ENCODE data around the gene LITAFD. TPM values are rescaled to one million over a fixed set of nuclear protein-coding genes. Genes with fewer than 3 reads are reported as not detected.

Gene LITAFD
- total RNA-seq, 1 donor from 2014 or later = not detected

DNA sequence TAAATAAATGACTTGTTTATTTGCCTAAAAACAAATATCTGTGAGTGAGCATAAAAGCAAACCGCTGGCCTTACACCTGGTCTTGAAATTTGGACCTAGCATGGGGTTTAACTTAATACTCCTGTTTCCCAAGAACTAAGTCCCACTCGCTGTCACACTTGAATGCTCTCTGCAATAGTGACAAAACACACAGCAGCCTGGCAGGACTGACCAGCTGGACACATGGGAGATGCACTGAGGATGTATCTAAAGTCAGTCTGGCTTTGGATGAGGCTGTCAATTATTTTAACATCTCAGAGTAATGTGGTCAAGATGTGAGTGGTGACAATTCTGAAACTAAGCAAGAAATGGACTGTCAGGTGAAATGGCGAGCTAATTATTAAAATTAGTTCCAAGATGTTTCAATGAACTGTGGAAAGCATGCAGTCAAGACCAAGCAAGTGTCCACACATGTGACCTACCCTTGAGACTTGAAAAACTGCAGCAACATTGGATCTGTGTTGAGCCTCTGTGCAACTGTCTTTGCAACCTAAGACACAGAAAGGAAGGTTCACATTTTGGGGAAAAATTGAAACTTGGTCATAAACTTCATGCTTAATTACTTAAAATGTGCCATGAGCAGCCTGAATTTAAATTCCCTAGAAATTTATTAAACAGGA is 16.6 kb downstream of the LITAFD start:
- Mint-ChIP-seq H3K27ac (ENCODE audit: unreplicated experiment) (no peak overlapping the region), H3K9me3 (ENCODE audit: unreplicated experiment) (no peaks in the 10 kb centered on the region), H3K4me3 (ENCODE audit: unreplicated experiment) (no peak overlapping the region), H3K36me3 (ENCODE audit: low read depth, unreplicated experiment) (peaks cover 15% of the 10 kb centered on the region), H3K27me3 (ENCODE audit: low read depth, unreplicated experiment) (no peaks in the 10 kb centered on the region), H3K4me1 (ENCODE audit: low read depth, unreplicated experiment) (no peaks in the 10 kb centered on the region)
- DNase-seq (ENCODE audit: low read depth) (no peak), FAIRE-seq (no peak)
- H3K9ac ChIP-seq (ENCODE audit: low read length) = no peak overlapping the region
- no peaks in the 10 kb centered on the region for H3K4me1 ChIP-seq (ENCODE audit: insufficient read depth, low read length)
- no peak overlapping the region for H3K4me3 ChIP-seq (ENCODE audit: insufficient read depth, low read depth, low read length)
- H3K27me3 ChIP-seq (ENCODE audit: insufficient read depth, low read length) = no peaks in the 10 kb centered on the region
- TF ChIP-seq, protein P1, sequence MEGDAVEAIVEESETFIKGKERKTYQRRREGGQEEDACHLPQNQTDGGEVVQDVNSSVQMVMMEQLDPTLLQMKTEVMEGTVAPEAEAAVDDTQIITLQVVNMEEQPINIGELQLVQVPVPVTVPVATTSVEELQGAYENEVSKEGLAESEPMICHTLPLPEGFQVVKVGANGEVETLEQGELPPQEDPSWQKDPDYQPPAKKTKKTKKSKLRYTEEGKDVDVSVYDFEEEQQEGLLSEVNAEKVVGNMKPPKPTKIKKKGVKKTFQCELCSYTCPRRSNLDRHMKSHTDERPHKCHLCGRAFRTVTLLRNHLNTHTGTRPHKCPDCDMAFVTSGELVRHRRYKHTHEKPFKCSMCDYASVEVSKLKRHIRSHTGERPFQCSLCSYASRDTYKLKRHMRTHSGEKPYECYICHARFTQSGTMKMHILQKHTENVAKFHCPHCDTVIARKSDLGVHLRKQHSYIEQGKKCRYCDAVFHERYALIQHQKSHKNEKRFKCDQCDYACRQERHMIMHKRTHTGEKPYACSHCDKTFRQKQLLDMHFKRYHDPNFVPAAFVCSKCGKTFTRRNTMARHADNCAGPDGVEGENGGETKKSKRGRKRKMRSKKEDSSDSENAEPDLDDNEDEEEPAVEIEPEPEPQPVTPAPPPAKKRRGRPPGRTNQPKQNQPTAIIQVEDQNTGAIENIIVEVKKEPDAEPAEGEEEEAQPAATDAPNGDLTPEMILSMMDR (IDR thresholded peaks at IDR 0.05; ENCODE audit: insufficient read depth, low read depth, low read length) = no peak
- TF ChIP-seq EZH2 (IDR thresholded peaks at IDR 0.05; ENCODE audit: insufficient read depth, low read length) = no peak
- H3K27ac ChIP-seq (ENCODE audit: low read depth, low read length) = no peak overlapping the region
- H2AFZ ChIP-seq (ENCODE audit: low read depth, low read length) = no peak overlapping the region
- H3K4me2 ChIP-seq (ENCODE audit: low read length) = no peak overlapping the region
- H3K36me3 ChIP-seq (ENCODE audit: insufficient read depth, low read length) = peaks cover 83% of the 10 kb centered on the region
- H3K79me2 ChIP-seq (ENCODE audit: insufficient read depth, low read length) = no peaks in the 10 kb centered on the region
- no peaks in the 10 kb centered on the region for H3K9me3 ChIP-seq (ENCODE audit: insufficient read depth, low read depth, low read length)
- peaks cover 18% of the 10 kb centered on the region for H4K20me1 ChIP-seq (ENCODE audit: insufficient read depth, low read length)

DNA sequence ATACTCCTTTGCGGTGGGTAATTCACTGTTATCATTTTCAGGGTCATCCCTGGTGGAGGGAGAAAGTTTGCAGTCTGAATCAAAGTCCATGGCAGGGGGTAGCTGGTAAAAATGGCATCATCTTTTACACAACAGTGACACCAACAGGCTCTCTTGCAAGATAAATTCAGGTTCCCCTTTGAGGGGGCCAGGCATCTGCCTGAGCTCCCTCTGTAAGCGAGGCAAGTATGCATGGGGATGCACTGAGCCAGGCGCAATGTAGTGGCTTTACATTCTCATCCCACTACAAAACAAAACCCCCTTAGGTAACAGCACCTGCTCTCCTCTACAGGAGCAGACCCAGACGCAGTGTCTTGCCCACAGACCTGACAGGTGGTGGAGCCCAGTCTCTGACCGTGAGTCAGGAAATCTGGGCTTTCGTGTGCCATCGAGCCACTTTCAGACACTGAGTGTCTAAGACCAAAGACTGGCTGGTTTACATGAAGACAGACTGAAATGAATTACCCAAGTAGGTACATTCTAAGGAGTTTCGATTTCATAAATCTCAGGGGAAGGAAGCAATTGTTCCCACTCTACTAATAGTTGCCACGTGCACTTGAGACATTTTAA is 17.7 kb downstream of the LITAFD start:
- Mint-ChIP-seq H3K9me3 (ENCODE audit: unreplicated experiment) (no peaks in the 10 kb centered on the region), H3K27me3 (ENCODE audit: low read depth, unreplicated experiment) (no peaks in the 10 kb centered on the region), H3K4me3 (ENCODE audit: unreplicated experiment) (no peak overlapping the region), H3K36me3 (ENCODE audit: low read depth, unreplicated experiment) (peaks cover 11% of the 10 kb centered on the region), H3K4me1 (ENCODE audit: low read depth, unreplicated experiment) (no peaks in the 10 kb centered on the region), H3K27ac (ENCODE audit: unreplicated experiment) (no peak overlapping the region)
- no peak overlapping the region for H3K9ac ChIP-seq (ENCODE audit: low read length)
- H3K27me3 ChIP-seq (ENCODE audit: insufficient read depth, low read length) = no peaks in the 10 kb centered on the region
- H3K9me3 ChIP-seq (ENCODE audit: insufficient read depth, low read depth, low read length) = no peaks in the 10 kb centered on the region
- H4K20me1 ChIP-seq (ENCODE audit: insufficient read depth, low read length) = peaks cover 17% of the 10 kb centered on the region
- DNase-seq (ENCODE audit: low read depth) = no peak
- no peak for FAIRE-seq
- no peak overlapping the region for H3K27ac ChIP-seq (ENCODE audit: low read depth, low read length)
- H2AFZ ChIP-seq (ENCODE audit: low read depth, low read length) = no peak overlapping the region
- no peak overlapping the region for H3K4me2 ChIP-seq (ENCODE audit: low read length)
- H3K36me3 ChIP-seq (ENCODE audit: insufficient read depth, low read length) = peaks cover 77% of the 10 kb centered on the region
- H3K79me2 ChIP-seq (ENCODE audit: insufficient read depth, low read length) = no peaks in the 10 kb centered on the region
- no peak overlapping the region for H3K4me3 ChIP-seq (ENCODE audit: insufficient read depth, low read depth, low read length)
- no peak for TF ChIP-seq EZH2 (IDR thresholded peaks at IDR 0.05; ENCODE audit: insufficient read depth, low read length)
- TF ChIP-seq, protein P1 (IDR thresholded peaks at IDR 0.05; ENCODE audit: insufficient read depth, low read depth, low read length) = no peak
- H3K4me1 ChIP-seq (ENCODE audit: insufficient read depth, low read length) = no peaks in the 10 kb centered on the region

DNA sequence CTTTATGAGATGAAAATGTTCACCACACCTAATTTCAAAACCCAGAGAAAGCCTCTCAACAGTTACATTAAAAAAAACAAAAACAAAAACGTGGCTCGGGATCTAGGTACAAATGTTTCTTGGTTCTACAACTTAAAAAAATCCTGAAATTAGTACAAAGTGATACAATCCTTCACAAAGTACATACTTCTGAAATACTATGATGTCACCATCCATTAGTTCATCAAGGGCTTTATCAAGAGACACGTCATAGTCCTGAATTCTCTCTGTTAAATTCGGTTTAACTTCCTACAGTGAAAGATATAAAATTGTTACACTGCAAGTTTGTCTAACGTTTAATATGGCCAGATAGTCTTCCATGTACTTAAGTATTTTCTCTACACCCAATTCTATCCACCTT is 18.2 kb downstream of the LITAFD start:
- H3K27ac Mint-ChIP-seq (ENCODE audit: unreplicated experiment) = no peak overlapping the region
- H3K36me3 ChIP-seq (ENCODE audit: insufficient read depth, low read length) = peaks cover 77% of the 10 kb centered on the region
- peaks cover 6% of the 10 kb centered on the region for H3K36me3 Mint-ChIP-seq (ENCODE audit: low read depth, unreplicated experiment)

More for the DNA sequence above, 18.2 kb downstream of the LITAFD start:
- Histone ChIP-seq H3K9me3 (ENCODE audit: insufficient read depth, low read depth, low read length) (no peaks in the 10 kb centered on the region), H3K9ac (ENCODE audit: low read length) (no peak overlapping the region), H3K4me2 (ENCODE audit: low read length) (no peak overlapping the region), H4K20me1 (ENCODE audit: insufficient read depth, low read length) (peaks cover 17% of the 10 kb centered on the region), H3K27ac (ENCODE audit: low read depth, low read length) (no peak overlapping the region), H2AFZ (ENCODE audit: low read depth, low read length) (no peak overlapping the region), H3K4me1 (ENCODE audit: insufficient read depth, low read length) (no peaks in the 10 kb centered on the region), H3K79me2 (ENCODE audit: insufficient read depth, low read length) (no peaks in the 10 kb centered on the region), H3K27me3 (ENCODE audit: insufficient read depth, low read length) (no peaks in the 10 kb centered on the region), H3K4me3 (ENCODE audit: insufficient read depth, low read depth, low read length) (no peak overlapping the region)
- DNase-seq (ENCODE audit: low read depth) (no peak), FAIRE-seq (no peak)
- TF ChIP-seq, protein P1 (IDR thresholded peaks at IDR 0.05; ENCODE audit: insufficient read depth, low read depth, low read length) = no peak
- no peak for TF ChIP-seq EZH2 (IDR thresholded peaks at IDR 0.05; ENCODE audit: insufficient read depth, low read length)
- Mint-ChIP-seq H3K4me3 (ENCODE audit: unreplicated experiment) (no peak overlapping the region), H3K4me1 (ENCODE audit: low read depth, unreplicated experiment) (no peaks in the 10 kb centered on the region), H3K9me3 (ENCODE audit: unreplicated experiment) (no peaks in the 10 kb centered on the region), H3K27me3 (ENCODE audit: low read depth, unreplicated experiment) (no peaks in the 10 kb centered on the region)

Data from astrocyte (in vitro differentiated cells and primary cell).